Measurements from ENCODE around the gene THAP3.

GRCh38 chr1:6651909-6652308 is 27.2 kb downstream of the THAP3 start:
- TF ChIP-seq CTCF (IDR thresholded peaks at IDR 0.05) (no peak), EZH2phosphoT487 (IDR thresholded peaks at IDR 0.05) (no peak)
